Astrocyte (in vitro differentiated cells and primary cell): ENCODE results near the gene PAX3.

Experiments used
- EZH2 ChIP-seq: IDR thresholded peaks from 2 replicates; pipeline ENCODE4 v1.6.1; 2012; ENCODE audit warnings: mild to moderate bottlenecking, low read length, inconsistent platforms; ENCODE audit not compliant: insufficient read depth
- TF ChIP-seq, protein P1 (sequence below): IDR thresholded peaks from 2 replicates; pipeline ENCODE4 v1.5.1; 2011; ENCODE audit warnings: low read depth, mild to moderate bottlenecking, inconsistent platforms, low read length, moderate library complexity; ENCODE audit not compliant: insufficient read depth

DNA sequence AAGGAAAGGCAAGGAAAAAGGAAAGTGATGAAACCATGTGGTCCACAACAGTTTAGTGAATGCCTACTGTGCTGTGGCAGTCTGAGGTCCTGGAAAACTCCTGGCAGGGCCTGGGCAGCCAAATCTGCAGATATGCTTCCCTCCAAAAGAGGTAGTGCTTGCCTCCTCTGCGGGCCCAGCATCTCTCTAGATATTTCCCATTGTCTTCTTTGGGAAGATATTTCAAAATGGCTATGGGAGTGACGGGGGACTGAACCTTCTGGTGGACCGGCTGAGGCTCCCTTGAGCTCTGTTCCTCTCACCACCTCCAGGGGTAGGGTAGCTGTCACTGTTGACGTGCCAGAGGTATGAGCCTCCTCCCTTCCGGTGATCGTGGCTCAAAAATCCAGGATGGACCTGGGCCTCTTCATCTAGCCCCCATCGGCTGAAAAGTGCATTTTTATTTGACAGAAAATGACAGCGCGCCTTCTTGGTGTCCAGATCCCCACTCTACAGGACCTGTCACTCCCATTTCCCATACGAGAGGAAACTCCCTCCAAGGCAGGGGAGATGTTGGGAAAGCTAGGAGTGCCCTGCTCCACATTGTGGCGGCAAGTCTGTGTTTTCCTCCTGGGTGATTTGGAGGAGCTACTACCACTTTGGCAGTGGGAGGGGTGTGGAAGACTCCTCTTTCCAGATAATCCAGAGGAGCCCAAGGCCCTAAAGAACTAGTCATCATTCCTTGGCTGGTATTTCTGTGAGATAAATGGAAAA lies 9.4 kb upstream of the PAX3 start:
- TF ChIP-seq, protein P1, sequence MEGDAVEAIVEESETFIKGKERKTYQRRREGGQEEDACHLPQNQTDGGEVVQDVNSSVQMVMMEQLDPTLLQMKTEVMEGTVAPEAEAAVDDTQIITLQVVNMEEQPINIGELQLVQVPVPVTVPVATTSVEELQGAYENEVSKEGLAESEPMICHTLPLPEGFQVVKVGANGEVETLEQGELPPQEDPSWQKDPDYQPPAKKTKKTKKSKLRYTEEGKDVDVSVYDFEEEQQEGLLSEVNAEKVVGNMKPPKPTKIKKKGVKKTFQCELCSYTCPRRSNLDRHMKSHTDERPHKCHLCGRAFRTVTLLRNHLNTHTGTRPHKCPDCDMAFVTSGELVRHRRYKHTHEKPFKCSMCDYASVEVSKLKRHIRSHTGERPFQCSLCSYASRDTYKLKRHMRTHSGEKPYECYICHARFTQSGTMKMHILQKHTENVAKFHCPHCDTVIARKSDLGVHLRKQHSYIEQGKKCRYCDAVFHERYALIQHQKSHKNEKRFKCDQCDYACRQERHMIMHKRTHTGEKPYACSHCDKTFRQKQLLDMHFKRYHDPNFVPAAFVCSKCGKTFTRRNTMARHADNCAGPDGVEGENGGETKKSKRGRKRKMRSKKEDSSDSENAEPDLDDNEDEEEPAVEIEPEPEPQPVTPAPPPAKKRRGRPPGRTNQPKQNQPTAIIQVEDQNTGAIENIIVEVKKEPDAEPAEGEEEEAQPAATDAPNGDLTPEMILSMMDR: no peak
- no peak for TF ChIP-seq EZH2
